H9 (cell line): ENCODE data around the gene OFD1. TPM values are rescaled to one million over a fixed set of nuclear protein-coding genes. Genes with fewer than 3 reads are reported as not detected.

Experiments
- DNase-seq: peaks from one replicate; pipeline ENCODE4 v3.0.0-alpha.2; 2017
- H2AFZ ChIP-seq: one replicate; pipeline ENCODE4 v1.6.1; 2013; ENCODE audit warnings: mild to moderate bottlenecking, low read length, control low read depth, moderate library complexity
- H2AK5ac ChIP-seq: 2 replicates; pipeline ENCODE4 v1.6.1; 2013; ENCODE audit warnings: low read length, control low read depth, mixed read lengths; ENCODE audit not compliant: insufficient read length
- H2BK120ac ChIP-seq: one replicate; pipeline ENCODE4 v1.6.1; 2013; ENCODE audit warnings: low read depth, mild to moderate bottlenecking, low read length, control low read depth, inconsistent platforms; ENCODE audit not compliant: poor library complexity, severe bottlenecking
- H2BK12ac ChIP-seq: 2 replicates; pipeline ENCODE4 v1.6.1; 2013; ENCODE audit warnings: low read length, control low read depth, mixed read lengths, low read depth; ENCODE audit not compliant: insufficient read length
- H2BK15ac ChIP-seq: 2 replicates; pipeline ENCODE4 v1.6.1; 2013; ENCODE audit warnings: low read depth, low read length, control low read depth
- H2BK20ac ChIP-seq: one replicate; pipeline ENCODE4 v1.6.1; 2013; ENCODE audit warnings: low read depth, mild to moderate bottlenecking, low read length, control low read depth, inconsistent platforms; ENCODE audit not compliant: poor library complexity, severe bottlenecking
- H2BK5ac ChIP-seq: 2 replicates; pipeline ENCODE4 v1.6.1; 2013; ENCODE audit warnings: low read length, control low read depth, mixed read lengths; ENCODE audit not compliant: insufficient read length
- H3K14ac ChIP-seq: 2 replicates; pipeline ENCODE4 v1.6.1; 2013; ENCODE audit warnings: low read length, control low read depth; ENCODE audit not compliant: insufficient read depth
- H3K18ac ChIP-seq: 2 replicates; pipeline ENCODE4 v1.6.1; 2013; ENCODE audit warnings: low read depth, mild to moderate bottlenecking, mixed read lengths, low read length, control low read depth; ENCODE audit not compliant: insufficient read length
- H3K23ac ChIP-seq: 2 replicates; pipeline ENCODE4 v1.6.1; 2013; ENCODE audit warnings: low read length, control low read depth, mixed read lengths, low read depth; ENCODE audit not compliant: insufficient read length
- H3K23me2 ChIP-seq: 2 replicates; pipeline ENCODE4 v1.6.1; 2013; ENCODE audit warnings: low read depth, mild to moderate bottlenecking, mixed read lengths, low read length, control low read depth; ENCODE audit not compliant: insufficient read length, poor library complexity, severe bottlenecking
- H3K27ac ChIP-seq: 2 replicates; pipeline ENCODE4 v1.5.1; 2013; ENCODE audit warnings: low read length, control low read depth, mixed read lengths, low read depth; ENCODE audit not compliant: insufficient read length
- H3K27me3 ChIP-seq: 2 replicates; pipeline ENCODE4 v1.6.1; 2013; ENCODE audit warnings: low read length, control low read depth, inconsistent platforms; ENCODE audit not compliant: insufficient read depth
- H3K4ac ChIP-seq: 2 replicates; pipeline ENCODE4 v1.6.1; 2013; ENCODE audit warnings: low read depth, mild to moderate bottlenecking, control low read depth, inconsistent platforms, low read length, moderate library complexity
- H3K4me1 ChIP-seq: 2 replicates; pipeline ENCODE4 v1.6.1; 2013; ENCODE audit warnings: low read length, control low read depth, inconsistent platforms; ENCODE audit not compliant: insufficient read depth
- H3K4me2 ChIP-seq: 2 replicates; pipeline ENCODE4 v1.6.1; 2013; ENCODE audit warnings: low read length, control low read depth, mixed read lengths; ENCODE audit not compliant: insufficient read length, insufficient read depth
- H3K56ac ChIP-seq: 2 replicates; pipeline ENCODE4 v1.6.1; 2013; ENCODE audit warnings: low read depth, mild to moderate bottlenecking, mixed read lengths, low read length, control low read depth; ENCODE audit not compliant: insufficient read length
- H3K79me1 ChIP-seq: 2 replicates; pipeline ENCODE4 v1.6.1; 2013; ENCODE audit warnings: low read depth, mild to moderate bottlenecking, moderate library complexity, low read length, control low read depth, inconsistent platforms; ENCODE audit not compliant: insufficient read depth, poor library complexity, severe bottlenecking
- H3K79me2 ChIP-seq: 2 replicates; pipeline ENCODE4 v1.6.1; 2013; ENCODE audit warnings: low read length, control low read depth, inconsistent platforms; ENCODE audit not compliant: insufficient read depth
- H3K9ac ChIP-seq: 2 replicates; pipeline ENCODE4 v1.6.1; 2013; ENCODE audit warnings: low read length, control low read depth, mixed read lengths; ENCODE audit not compliant: insufficient read length; ENCODE audit errors: extremely low read depth
- H3K9me3 ChIP-seq: one replicate; pipeline ENCODE4 v1.6.1; 2013; ENCODE audit warnings: low read depth, low read length, inconsistent platforms; ENCODE audit not compliant: control insufficient read depth
- H3T11ph ChIP-seq: one replicate; pipeline ENCODE4 v1.6.1; 2013; ENCODE audit warnings: mild to moderate bottlenecking, low read length, control low read depth, inconsistent platforms
- H4K20me1 ChIP-seq: one replicate; pipeline ENCODE4 v1.6.1; 2013; ENCODE audit not compliant: control insufficient read depth, insufficient read length, insufficient read depth
- H4K5ac ChIP-seq: 2 replicates; pipeline ENCODE4 v1.6.1; 2013; ENCODE audit warnings: low read depth, mild to moderate bottlenecking, mixed read lengths, low read length, control low read depth; ENCODE audit not compliant: insufficient read length
- H4K8ac ChIP-seq: replicated peaks from 2 replicates; pipeline ENCODE4 v1.6.1; 2013; ENCODE audit warnings: low read length, control low read depth, mixed read lengths, low read depth; ENCODE audit not compliant: insufficient read length
- H4K91ac ChIP-seq: 2 replicates; pipeline ENCODE4 v1.6.1; 2013; ENCODE audit warnings: low read depth, mild to moderate bottlenecking, moderate library complexity, mixed read lengths, low read length, control low read depth; ENCODE audit not compliant: insufficient read length
- H3K27ac Mint-ChIP-seq, 3 experiments: 2 replicates in 2 of 3; 3 replicates in 1 of 3; pipeline ENCODE4 v1.8.0; 2020 to 2021; ENCODE audit warnings: mixed read lengths in 3 of 3, mild to moderate bottlenecking in 1 of 3, moderate library complexity in 1 of 3
- H3K27me3 Mint-ChIP-seq: 2 replicates; pipeline ENCODE4 v1.8.0; 2021; ENCODE audit warnings: low read depth, mild to moderate bottlenecking, moderate library complexity, mixed read lengths
- H3K36me3 Mint-ChIP-seq, 3 experiments: 2 replicates in 2 of 3; 3 replicates in 1 of 3; pipeline ENCODE4 v1.8.0; 2020 to 2021; ENCODE audit warnings: low read depth in 3 of 3, mixed read lengths in 3 of 3; ENCODE audit not compliant: insufficient read depth in 1 of 3
- H3K4me1 Mint-ChIP-seq, 2 experiments: 2 replicates each; pipeline ENCODE4 v1.8.0; 2020; ENCODE audit warnings: mixed read lengths in 2 of 2
- H3K4me3 Mint-ChIP-seq, 2 experiments: 2 replicates in 1 of 2; 3 replicates in 1 of 2; pipeline ENCODE4 v1.8.0; 2020 to 2021; ENCODE audit warnings: mild to moderate bottlenecking in 2 of 2, mixed read lengths in 2 of 2, moderate library complexity in 1 of 2
- H3K9me3 Mint-ChIP-seq, 2 experiments: 2 replicates in 1 of 2; 3 replicates in 1 of 2; pipeline ENCODE4 v1.8.0; 2020; ENCODE audit warnings: mild to moderate bottlenecking in 2 of 2, mixed read lengths in 2 of 2, moderate library complexity in 1 of 2
- WGBS: extraction: QIAGEN DNeasy Blood & Tissue Kit; methylation state at CpG from one replicate; pipeline ENCODE4 v1.1.7; 2013; ENCODE audit warnings: missing lambda C conversion rate, low lambda C conversion rate, mixed read lengths; ENCODE audit not compliant: insufficient read length; ENCODE audit errors: extremely low coverage; 5-methylcytosine and 5-hydroxymethylcytosine counted together
- total RNA-seq: library from RNA; stranded (reverse); gene quantifications from 2 replicates; pipeline ENCODE4 v1.2.1, GENCODE V29; 2021
- TF ChIP-seq, protein P1 (sequence below): fragments of 200-600 bp; sonication (generic); conservative IDR thresholded peaks from 3 replicates; pipeline ENCODE4 v1.8.0; 2021; ENCODE audit warnings: antibody characterized with exemption, mild to moderate bottlenecking

OFD1 gene
- total RNA-seq, 1 experiment from 2014 or later = 36.0 TPM

DNA sequence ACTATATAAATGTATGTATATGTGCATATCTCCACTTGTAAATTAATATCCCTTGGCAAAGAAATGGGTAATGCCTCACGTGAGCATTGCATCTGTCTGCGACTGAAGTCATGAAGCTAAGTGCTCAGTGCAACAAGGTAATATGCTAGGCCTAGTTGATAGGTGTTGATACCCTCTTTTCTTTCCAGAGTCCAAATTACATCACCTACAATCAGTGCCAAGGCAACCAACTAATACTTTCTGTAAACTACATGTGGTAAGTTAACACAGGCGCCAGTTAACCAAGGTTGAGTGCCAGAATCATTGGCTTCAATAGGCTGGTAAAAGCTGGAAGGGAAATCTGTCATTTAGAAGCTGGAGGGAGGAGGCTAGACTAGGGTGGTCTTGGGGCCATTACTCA is 41.3 kb downstream of the OFD1 start:
- Histone ChIP-seq H2BK15ac (no peak overlapping the region), H3K79me2 (no peaks in the 10 kb centered on the region), H2AK5ac (no peak overlapping the region), H4K20me1 (no peaks in the 10 kb centered on the region), H3K23me2 (no peaks in the 10 kb centered on the region), H4K5ac (no peak overlapping the region), H3K4me2 (no peak overlapping the region), H3K18ac (no peak overlapping the region), H3K14ac (no peak overlapping the region), H4K8ac (no peak overlapping the region), H3K23ac (no peak overlapping the region), H3K79me1 (no peaks in the 10 kb centered on the region), H3K4ac (no peak overlapping the region), H2BK5ac (no peak overlapping the region), H3K9me3 (no peaks in the 10 kb centered on the region), H2BK12ac (no peak overlapping the region), H3K27me3 (no peaks in the 10 kb centered on the region), H3K27ac (no peak overlapping the region), H4K91ac (no peak overlapping the region), H3K56ac (no peak overlapping the region), H3T11ph (no peak overlapping the region), H2BK120ac (no peak overlapping the region), H2AFZ (no peak overlapping the region), H3K9ac (no peak overlapping the region), H2BK20ac (no peak overlapping the region), H3K4me1 (no peaks in the 10 kb centered on the region)
- Mint-ChIP-seq H3K36me3 (peaks cover 29 to 60% (median 38%) of the 10 kb centered on the region in 3 experiments; a peak in 6 of 7 replicates), H3K4me1 (peaks cover 3 to 6% of the 10 kb centered on the region in 2 experiments; a peak in 3 of 4 replicates), H3K4me3 (no peak overlapping the region), H3K9me3 (peaks cover 14 to 29% of the 10 kb centered on the region in 2 experiments), H3K27me3 (no peaks in the 10 kb centered on the region), H3K27ac (no peak overlapping the region)
- no peak for DNase-seq
- WGBS = no CpG with 5 or more reads among the region's 3 CpGs
- TF ChIP-seq, protein P1, sequence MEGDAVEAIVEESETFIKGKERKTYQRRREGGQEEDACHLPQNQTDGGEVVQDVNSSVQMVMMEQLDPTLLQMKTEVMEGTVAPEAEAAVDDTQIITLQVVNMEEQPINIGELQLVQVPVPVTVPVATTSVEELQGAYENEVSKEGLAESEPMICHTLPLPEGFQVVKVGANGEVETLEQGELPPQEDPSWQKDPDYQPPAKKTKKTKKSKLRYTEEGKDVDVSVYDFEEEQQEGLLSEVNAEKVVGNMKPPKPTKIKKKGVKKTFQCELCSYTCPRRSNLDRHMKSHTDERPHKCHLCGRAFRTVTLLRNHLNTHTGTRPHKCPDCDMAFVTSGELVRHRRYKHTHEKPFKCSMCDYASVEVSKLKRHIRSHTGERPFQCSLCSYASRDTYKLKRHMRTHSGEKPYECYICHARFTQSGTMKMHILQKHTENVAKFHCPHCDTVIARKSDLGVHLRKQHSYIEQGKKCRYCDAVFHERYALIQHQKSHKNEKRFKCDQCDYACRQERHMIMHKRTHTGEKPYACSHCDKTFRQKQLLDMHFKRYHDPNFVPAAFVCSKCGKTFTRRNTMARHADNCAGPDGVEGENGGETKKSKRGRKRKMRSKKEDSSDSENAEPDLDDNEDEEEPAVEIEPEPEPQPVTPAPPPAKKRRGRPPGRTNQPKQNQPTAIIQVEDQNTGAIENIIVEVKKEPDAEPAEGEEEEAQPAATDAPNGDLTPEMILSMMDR = no peak
